NCI-H146 treated with DMSO at 0.1 percent for 48 hours (cell line): ENCODE measurements around the gene ACSL5.
"Not testable (repeated sequence)": the region's sequence is repeated elsewhere in the genome, so short reads cannot be mapped to it uniquely, and the experiment has no call there.

Experiments used
- DNase-seq: peaks from one replicate; lab custom pipeline; 2025; ENCODE audit not compliant: unreplicated experiment; lab: John Stamatoyannopoulos, UW

The ACSL5 gene

GRCh38 chr10:112374724-112375541 lies 1.0 kb downstream of the ACSL5 start:
- DNase-seq: no peak

- no peak for DNase-seq
These were observed 1.9 kb downstream of the ACSL5 start for GRCh38 chr10:112375721-112376395.

DNA sequence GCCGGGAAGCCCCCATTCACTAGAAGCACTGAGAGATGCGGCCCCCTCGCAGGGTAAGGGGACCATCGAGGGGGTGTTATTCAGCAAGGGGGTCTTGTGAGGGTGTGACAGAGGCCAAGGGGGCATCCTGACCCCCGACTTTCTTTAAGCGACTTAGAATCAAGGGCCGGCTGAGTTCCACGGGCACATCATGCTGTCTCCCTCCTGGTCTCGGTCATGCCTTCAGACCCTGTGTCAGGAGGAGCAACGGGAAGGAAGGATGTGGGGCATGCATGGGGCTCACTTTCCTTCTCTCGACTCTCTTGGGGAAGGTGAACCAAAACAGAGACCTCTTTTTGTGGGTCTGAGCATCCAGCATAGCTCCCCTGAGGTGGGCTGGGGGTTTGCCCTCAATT lies 2.5 kb downstream of the ACSL5 start:
- DNase-seq: no peak

DNA sequence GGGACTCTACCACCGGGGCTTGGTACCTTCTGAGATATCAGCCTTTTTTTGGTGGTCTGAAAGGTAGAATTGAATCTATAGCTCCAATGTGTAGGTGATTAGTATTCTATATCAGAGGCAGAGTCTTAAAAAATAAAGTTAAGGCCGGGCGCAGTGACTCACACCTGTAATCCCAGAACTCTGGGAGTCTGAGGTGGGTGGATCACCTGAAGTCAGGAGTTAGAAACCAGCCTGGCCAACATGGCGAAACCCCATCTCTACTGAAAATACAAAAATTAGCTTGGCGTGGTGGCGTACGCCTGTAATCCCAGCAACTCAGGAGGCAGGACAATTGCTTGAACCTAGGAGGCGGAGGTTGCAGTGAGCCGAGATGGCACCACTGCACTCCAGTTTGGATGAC lies 3.2 kb downstream of the ACSL5 start:
- not testable (repeated sequence) for DNase-seq

DNA sequence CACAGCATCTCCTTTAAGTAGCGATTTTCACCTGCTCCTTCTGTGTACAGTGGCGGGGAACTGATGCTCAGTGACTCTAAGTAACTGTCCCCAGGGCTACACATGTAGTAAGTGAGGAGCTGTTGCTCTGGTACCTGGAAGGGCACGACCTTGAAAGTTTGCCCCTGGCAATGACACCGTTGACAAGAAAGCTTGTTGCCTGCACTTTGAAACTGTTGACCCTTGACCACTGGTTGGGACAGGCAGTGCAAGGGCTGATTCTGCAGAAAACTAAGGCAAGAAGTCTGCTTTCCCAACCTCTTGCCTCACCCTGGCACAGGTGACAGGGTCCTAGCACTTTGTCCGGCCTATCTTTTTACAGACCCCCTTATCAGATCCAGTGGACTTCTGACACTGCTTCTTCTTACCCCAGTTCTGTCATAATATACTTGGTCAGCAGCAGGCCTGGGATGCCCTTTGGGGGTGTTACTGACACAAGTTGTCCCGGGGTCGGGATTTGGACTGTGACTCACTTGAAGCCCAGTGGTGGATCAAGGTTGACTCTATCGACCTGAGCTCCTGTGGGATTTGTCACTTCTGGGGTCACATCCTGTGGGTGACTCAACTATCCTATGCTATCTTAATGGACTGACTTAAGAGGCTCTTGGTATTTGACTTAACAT lies 5.8 kb downstream of the ACSL5 start:
- DNase-seq: no peak

DNA sequence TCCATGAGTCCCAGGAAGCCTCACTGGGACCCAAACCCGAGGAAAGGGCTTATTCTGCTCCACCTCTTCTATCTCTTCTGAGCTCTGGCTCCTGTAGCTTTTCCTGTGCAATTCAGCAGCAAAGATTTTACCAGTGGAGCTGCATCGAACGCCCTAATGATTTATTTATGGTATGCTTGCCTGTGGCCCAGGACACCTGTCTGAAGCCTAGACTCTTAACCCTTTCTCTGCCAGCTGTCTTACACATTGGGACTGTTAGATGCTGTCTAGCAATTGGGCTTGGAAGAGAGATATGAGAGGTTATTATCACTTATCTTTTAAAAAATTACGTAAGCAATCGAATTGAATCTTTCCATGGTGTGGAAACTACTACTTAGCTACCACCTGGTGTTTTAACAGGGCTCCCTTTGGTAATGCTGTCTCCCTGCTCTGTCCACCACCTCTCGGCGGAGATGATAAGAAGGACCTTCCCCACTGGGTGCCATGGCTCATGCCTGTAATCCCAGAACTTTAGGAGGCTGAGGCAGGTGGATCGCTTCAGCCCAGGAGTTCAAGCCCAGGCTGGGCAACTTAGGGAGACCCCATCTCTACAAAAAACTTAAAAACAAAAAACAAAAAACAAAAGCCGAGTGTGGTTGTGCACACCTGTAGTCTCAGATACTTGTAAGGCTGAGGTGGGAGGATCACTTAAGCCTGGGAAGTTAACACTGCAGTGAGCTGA lies 8.8 kb downstream of the ACSL5 start:
- no peak for DNase-seq

DNA sequence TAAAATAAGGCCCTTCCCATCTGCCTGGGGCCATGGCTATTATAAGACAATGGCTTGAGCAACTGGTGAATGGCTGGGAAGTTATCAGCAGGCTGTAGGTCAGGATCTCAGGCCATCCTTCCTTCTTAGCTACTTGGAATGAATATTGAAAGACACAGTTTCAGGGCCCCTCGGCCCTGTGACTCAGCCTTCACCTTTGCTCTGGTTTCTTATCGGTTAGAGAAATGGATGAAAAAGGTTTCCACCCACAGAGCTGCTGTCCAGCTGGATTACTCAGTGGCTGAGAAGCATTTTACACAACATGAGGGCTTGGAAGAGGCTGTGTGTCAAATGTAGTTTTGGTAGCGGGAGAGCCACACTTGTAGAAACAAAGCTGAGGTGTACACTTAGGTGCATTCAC lies 9.4 kb downstream of the ACSL5 start:
- DNase-seq: no peak

GRCh38 chr10:112384141-112384540 lies 10.2 kb downstream of the ACSL5 start:
- DNase-seq: no peak

GRCh38 chr10:112385201-112385600 lies 11.3 kb downstream of the ACSL5 start:
- no peak for DNase-seq

DNA sequence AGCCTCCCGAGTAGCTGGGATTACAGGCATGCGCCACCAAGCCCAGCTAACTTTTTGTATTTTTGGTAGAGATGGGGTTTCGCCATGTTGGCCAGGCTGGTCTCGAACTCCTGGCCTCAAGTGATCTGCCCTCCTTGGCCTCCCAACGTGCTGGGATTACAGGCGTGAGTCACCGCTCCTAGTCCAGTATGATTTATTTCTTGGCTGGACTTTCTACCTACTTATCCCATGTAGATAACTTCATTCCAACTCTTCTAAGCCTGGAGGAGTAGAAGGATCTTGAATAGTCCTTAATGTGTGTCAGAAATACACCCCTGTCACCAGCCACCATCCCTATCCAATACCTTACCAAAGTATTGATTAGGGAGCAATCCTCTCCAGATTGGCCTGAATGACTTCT lies 14.1 kb downstream of the ACSL5 start:
- DNase-seq: not testable (repeated sequence)

DNA sequence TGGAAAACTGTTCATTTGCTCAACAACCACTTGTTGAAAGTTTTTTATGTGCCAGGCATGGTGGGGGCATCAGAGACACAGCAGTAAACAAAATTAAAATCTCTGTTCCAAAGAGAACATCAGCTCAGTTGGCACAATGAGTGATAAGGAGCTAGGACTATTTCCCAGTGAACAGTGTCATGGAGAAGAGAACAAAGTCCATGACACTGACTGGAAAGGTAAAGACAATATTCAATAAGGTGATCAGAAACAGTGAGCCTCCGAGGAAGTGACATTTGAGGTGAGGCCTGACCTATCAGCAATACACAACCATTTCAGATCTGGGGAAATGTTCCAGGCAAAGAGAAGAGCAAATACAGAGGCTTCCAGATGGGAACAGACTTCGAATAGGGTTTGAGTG lies 14.6 kb downstream of the ACSL5 start:
- DNase-seq: no peak

DNA sequence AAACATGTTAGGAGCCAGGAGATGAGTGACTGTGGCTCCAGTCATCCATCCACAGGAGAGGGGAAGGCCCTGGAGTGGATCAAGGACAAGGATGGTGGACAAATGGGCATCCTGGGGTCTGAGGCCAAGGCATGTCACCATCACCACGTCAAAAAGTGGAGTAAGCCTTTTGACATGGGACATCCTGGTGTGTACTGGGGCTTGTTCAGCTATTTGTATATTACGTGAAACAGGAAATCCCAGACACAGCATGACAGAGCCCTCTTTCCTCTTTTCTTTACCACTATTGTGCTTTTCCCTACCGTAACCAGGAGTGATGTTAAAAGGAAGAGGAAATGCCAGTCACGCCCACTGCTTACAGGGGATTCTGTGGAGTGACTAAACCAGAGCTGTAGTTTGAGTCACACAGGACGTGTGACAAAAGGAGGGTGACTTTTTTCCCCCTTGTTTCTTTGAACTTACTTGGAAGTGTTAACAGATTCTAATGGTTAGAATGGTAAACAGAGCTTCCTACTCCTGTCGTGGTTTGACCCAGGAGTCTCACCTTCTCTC lies 15.4 kb downstream of the ACSL5 start:
- no peak for DNase-seq

DNA sequence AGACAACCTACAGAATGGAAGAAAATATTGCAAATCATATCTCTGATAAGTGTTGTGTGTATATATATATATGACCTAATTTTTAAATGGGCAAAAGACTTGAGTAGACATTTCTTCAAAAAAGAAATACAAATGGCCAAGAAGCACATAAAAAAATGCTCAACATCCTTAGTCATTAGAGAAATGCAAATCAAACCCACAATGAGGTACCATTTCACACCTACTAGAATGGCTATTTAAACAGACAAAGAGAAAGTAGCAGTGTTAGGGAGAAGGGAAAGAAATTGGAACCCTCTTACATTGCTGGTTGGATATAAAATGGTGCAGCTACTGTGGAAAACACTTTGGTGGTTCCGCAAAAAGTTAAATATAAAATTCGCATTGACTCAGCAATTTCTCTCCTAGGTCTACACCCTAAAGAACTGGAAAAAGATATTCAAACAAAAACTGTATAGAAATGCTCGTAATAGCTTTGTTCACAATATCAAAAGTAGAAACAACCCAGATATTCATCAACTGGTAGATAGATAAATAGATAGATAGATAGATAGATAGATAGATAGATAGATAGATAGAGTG lies 16.3 kb downstream of the ACSL5 start:
- no peak for DNase-seq

DNA sequence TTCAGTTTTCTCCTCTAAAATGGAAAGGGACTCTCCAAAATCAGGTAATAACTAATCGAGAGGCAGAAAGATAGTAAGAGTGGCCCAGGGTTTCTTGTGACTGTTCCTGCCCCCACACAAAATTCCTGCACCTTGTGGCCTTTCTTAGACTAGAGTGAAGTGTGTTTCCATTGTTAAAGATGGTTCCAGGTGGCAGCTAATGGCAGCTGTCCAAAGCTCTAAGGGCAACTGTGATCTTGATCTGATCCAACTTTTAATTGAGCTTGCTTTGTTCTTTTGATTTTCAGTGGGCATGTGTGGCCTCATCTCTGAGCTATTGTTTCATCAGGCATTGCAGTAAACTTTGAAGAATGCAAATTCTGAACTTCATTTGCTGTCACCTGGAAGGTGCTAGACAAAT lies 19.4 kb downstream of the ACSL5 start:
- DNase-seq: no peak

DNA sequence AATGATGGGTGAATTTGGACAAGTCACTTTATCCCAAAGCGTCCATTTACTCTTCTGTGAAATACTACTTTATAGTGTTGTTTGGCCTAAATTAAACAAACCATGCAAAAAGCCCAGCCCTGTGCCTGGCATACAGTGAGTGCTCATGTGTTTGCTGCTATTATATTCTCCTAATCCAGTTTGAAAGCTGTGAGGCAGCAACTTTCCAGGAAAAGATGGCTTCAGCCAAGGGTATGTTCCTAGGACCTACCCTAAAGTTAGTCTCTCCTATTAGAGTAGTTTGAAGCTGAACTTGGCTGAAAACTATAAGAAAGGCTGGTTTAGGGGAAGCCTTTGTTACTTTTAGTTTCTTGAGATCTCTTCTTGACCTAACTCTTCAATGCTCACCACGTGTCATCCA lies 19.9 kb downstream of the ACSL5 start:
- no peak for DNase-seq

GRCh38 chr10:112394475-112394875 lies 20.6 kb downstream of the ACSL5 start:
- DNase-seq: no peak

GRCh38 chr10:112395809-112396530 lies 22.1 kb downstream of the ACSL5 start:
- no peak for DNase-seq

GRCh38 chr10:112397592-112397991 lies 23.7 kb downstream of the ACSL5 start:
- DNase-seq: no peak

DNA sequence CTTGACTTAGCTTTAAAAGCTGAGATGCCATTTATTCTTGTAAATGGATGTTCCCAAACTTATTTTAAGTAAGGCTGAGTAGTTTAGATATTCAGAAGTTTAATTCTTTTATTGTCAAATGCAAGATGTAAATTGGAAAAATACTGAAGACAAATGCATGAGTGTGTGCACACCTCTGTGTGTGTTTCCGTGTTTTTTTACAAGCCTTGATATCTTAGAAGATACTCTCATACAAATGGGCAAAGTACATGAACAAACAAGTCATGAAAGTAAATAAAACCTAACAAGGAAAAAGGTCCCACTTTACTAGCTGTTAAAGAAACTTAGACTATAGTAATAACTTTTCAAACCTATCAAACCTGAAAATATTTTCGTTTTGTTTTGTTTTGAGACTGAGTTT lies 29.0 kb downstream of the ACSL5 start:
- no peak for DNase-seq

DNA sequence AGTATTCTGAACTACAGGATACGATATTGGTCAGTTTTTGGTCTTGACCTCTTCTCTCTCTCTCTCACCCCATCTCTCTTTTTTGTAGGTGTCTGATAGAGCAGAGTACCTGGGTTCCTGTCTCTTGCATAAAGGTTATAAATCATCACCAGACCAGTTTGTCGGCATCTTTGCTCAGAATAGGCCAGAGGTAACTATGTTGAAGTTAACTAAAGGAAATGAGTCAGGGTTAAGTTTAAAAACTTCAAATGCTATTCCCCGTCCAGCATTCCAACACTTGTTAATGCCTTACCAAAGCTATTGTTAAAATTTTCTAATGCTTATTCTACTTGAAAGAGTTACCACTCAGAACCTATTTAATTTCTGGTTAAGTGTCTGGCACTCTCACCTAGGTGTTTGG lies 30.7 kb downstream of the ACSL5 start:
- no peak for DNase-seq
